PC-3 (cell line): ENCODE results near the gene HOXB2. TPM values are rescaled to one million over a fixed set of nuclear protein-coding genes. Genes with fewer than 3 reads are reported as not detected.

Experiments
- ATAC-seq: fragments of 200-7000 bp; cut with Tn5 transposase; 2 replicates; pipeline ENCODE4 v1.9.1; 2020; ENCODE audit warnings: mild to moderate bottlenecking, moderate library complexity
- BruUV-seq: library from RNA; stranded (reverse); fragments of 400-500 nt; replicated peaks from 2 replicates; lab custom pipeline; 2021; lab: Mats Ljungman, UMichigan
- CTCF ChIA-PET: fragments of 300-600 bp; sonication (Branson Sonifier 250); formaldehyde crosslinking; loops from one replicate; lab custom pipeline; 2022; ENCODE audit warnings: antibody characterized with exemption; lab: Charles Lee
- POLR2A ChIA-PET: fragments of 300-600 bp; sonication (Branson Sonifier 250); formaldehyde crosslinking; loops from one replicate; lab custom pipeline; 2022; ENCODE audit warnings: antibody characterized with exemption; ENCODE audit not compliant: unreplicated experiment; lab: Charles Lee
- DNase-seq: peaks from one replicate; pipeline ENCODE4 v3.0.0-alpha.2; 2015
- H2AFZ ChIP-seq: fragments of 300-600 bp; sonication (generic); 2 replicates; pipeline ENCODE4 v1.6.0; 2016; ENCODE audit warnings: antibody characterized with exemption, low read length
- H3F3A ChIP-seq: fragments of 300-600 bp; sonication (generic); one replicate; pipeline ENCODE4 v1.6.0; 2017; ENCODE audit warnings: antibody characterized with exemption, low read length, control low read depth, mild to moderate bottlenecking; ENCODE audit not compliant: unreplicated experiment
- H3K27ac ChIP-seq: fragments of 300-600 bp; sonication (generic); 2 replicates; pipeline ENCODE4 v1.5.1; 2016; ENCODE audit warnings: mild to moderate bottlenecking, low read length
- H3K27me3 ChIP-seq: fragments of 300-600 bp; sonication (generic); 2 replicates; pipeline ENCODE4 v1.6.1; 2016; ENCODE audit warnings: low read length, mixed read lengths
- H3K36me3 ChIP-seq: fragments of 300-600 bp; sonication (generic); 2 replicates; pipeline ENCODE4 v1.6.1; 2016; ENCODE audit warnings: low read depth, mixed run types, low read length, mixed read lengths
- H3K4me1 ChIP-seq: fragments of 300-600 bp; sonication (generic); 2 replicates; pipeline ENCODE4 v1.5.1; 2016; ENCODE audit warnings: low read length; ENCODE audit not compliant: insufficient read depth
- H3K4me2 ChIP-seq: fragments of 300-600 bp; sonication (generic); 2 replicates; pipeline ENCODE4 v1.6.0; 2016; ENCODE audit warnings: low read length
- H3K4me3 ChIP-seq: fragments of 300-600 bp; sonication (generic); 2 replicates; pipeline ENCODE4 v1.5.1; 2016; ENCODE audit warnings: mild to moderate bottlenecking, low read length, mixed read lengths
- H3K79me2 ChIP-seq: fragments of 300-600 bp; sonication (generic); 2 replicates; pipeline ENCODE4 v1.6.1; 2017; ENCODE audit warnings: low read length, mixed read lengths
- H3K9ac ChIP-seq: fragments of 300-600 bp; sonication (generic); 2 replicates; pipeline ENCODE4 v1.6.0; 2016; ENCODE audit warnings: mild to moderate bottlenecking, low read length
- H3K9me2 ChIP-seq: fragments of 300-600 bp; sonication (generic); replicated peaks from 2 replicates; pipeline ENCODE4 v1.6.1; 2016; ENCODE audit warnings: mixed run types, low read length, mixed read lengths
- H3K9me3 ChIP-seq: fragments of 300-600 bp; sonication (generic); 2 replicates; pipeline ENCODE4 v1.6.1; 2016; ENCODE audit warnings: low read length, mixed read lengths
- H4K20me1 ChIP-seq: fragments of 300-600 bp; sonication (generic); 2 replicates; pipeline ENCODE4 v1.6.1; 2016; ENCODE audit warnings: low read length, mixed read lengths
- CTCF ChIP-seq: fragments of 300-600 bp; sonication (generic); conservative IDR thresholded peaks from 2 replicates; pipeline ENCODE4 v1.5.1; 2017; ENCODE audit warnings: antibody characterized with exemption, low read depth, mild to moderate bottlenecking, low read length
- EZH2 ChIP-seq: fragments of 300-600 bp; sonication (generic); IDR thresholded peaks from one replicate; pipeline ENCODE4 v1.6.1; 2017; ENCODE audit warnings: antibody characterized with exemption, mild to moderate bottlenecking, low read length; ENCODE audit not compliant: unreplicated experiment
- EZH2phosphoT487 ChIP-seq: fragments of 300-600 bp; sonication (generic); IDR thresholded peaks from 2 replicates; pipeline ENCODE4 v1.6.1; 2018; ENCODE audit warnings: mild to moderate bottlenecking, antibody characterized with exemption, low read length, borderline replicate concordance
- intact Hi-C: fragments of 100-400 bp; cut with micrococcal nuclease; formaldehyde crosslinking; loops from 2 replicates; pipeline ENCODE4 v1.9.0; 2023
- total RNA-seq: library from RNA; depleted of rRNA; stranded (reverse); fragments of >200 nt; gene quantifications from 2 replicates; pipeline ENCODE4 v1.2.3, GENCODE V29; 2014

HOXB2 gene
- total RNA-seq, 1 experiment from 2014 or later, result 1.1 TPM

- Histone ChIP-seq H2AFZ (no peak overlapping the region), H3K4me2 (peak overlapping the region; percentile 39), H3K9me2 (no peaks in the 10 kb centered on the region), H3K36me3 (no peaks in the 10 kb centered on the region), H3K79me2 (no peaks in the 10 kb centered on the region), H3F3A (peaks cover 13% of the 10 kb centered on the region), H4K20me1 (no peaks in the 10 kb centered on the region), H3K9me3 (no peaks in the 10 kb centered on the region), H3K27me3 (no peaks in the 10 kb centered on the region), H3K9ac (no peak overlapping the region), H3K4me1 (peaks cover 68% of the 10 kb centered on the region), H3K4me3 (no peak overlapping the region), H3K27ac (peak overlapping the region; percentile 57)
- TF ChIP-seq CTCF (no peak), EZH2phosphoT487 (no peak), EZH2 (no peak)
- POLR2A ChIA-PET, result interaction anchor here (0.6 kb wide), 1 partner anchor 126 kb away, joined by 4 read pairs; no protein-coding TSS in a partner anchor
- DNase-seq (no peak), ATAC-seq (no peak)
- no TSS peak for BruUV-seq
- intact Hi-C loops, result loop anchor here (2.0 to 5.0 kb wide), 2 partner anchors 21 to 57 kb away; no protein-coding TSS in a partner anchor
- CTCF ChIA-PET, result interaction anchor here (0.8 kb wide), 1 partner anchor 42 kb away, joined by 3 read pairs; no protein-coding TSS in a partner anchor
Observed at GRCh38 chr17:48499735-48500434, 45.0 kb downstream of the HOXB2 start.

GRCh38 chr17:48499248-48499647, 45.7 kb downstream of the HOXB2 start:
- Histone ChIP-seq H3K27ac (peak overlapping the region; percentile 91), H3K4me3 (no peak overlapping the region), H2AFZ (no peak overlapping the region), H3K27me3 (no peaks in the 10 kb centered on the region), H3K9me3 (no peaks in the 10 kb centered on the region), H3K36me3 (no peaks in the 10 kb centered on the region), H3F3A (peaks cover 13% of the 10 kb centered on the region), H3K9ac (no peak overlapping the region), H3K4me2 (peak overlapping the region; percentile 70), H3K79me2 (no peaks in the 10 kb centered on the region), H4K20me1 (no peaks in the 10 kb centered on the region), H3K4me1 (peaks cover 68% of the 10 kb centered on the region), H3K9me2 (no peaks in the 10 kb centered on the region)
- no TSS peak for BruUV-seq
- TF ChIP-seq CTCF (no peak), EZH2phosphoT487 (no peak), EZH2 (no peak)
- intact Hi-C loops, result loop anchor here (2.0 to 5.0 kb wide), 2 partner anchors 22 to 58 kb away; no protein-coding TSS in a partner anchor
- CTCF ChIA-PET, result no interaction called here
- POLR2A ChIA-PET, result interaction anchor here (0.6 kb wide), 1 partner anchor 27 kb away, joined by 5 read pairs; no protein-coding TSS in a partner anchor
- peak; percentile 92 for DNase-seq
- ATAC-seq, result peak; percentile 61
